ENCODE data around the gene POU2AF1.

Gene POU2AF1

DNA sequence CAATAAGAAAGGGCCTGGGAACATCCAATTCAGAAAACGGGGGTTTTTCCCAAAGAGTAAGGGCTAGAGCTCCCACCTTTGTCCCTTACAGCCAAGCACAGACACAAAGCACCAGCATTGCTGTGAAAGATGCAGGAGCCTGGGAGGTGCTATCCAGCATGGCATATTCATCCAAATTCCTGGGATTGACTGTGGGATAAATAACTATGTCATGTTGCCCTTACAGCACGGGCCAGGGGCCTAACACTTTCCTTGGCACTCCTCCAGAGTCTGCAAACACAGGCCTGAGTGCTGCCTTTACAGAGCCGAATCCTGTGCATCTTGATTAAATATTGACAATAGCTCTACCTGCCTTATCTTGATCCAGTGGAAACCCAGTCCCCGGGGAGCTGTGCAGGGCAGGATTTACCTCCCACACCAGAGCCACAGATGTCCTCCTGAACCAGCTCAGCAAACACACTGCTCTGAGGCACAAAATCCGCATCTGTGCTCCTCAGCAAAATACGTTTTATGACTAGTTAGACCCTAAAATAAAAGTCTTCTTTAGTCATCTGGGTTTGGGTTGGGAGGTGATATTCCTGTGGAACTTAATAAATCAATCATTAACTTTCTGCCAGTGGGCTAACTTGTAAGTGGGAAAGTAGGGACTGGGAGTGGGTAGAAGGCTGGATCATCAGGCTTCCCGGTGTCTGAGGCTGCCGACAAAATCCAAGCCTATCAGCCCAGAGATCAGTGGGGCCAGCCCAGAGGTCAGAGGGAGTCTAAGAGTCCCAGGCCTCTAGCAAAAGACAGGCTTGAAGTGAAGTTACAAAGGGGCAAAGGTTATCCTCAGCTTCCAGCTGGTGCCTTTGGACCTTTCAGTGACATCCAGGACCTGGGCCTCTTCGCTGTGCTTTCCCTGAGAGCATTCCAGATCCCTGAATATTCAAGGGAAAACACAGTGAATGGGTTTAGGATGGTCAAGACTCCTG lies 44.3 kb downstream of the POU2AF1 start:
- no peak for ATAC-seq
- TF ChIP-seq SNAI2 (CRISPR knock-in tag; IDR thresholded peaks at IDR 0.05) = no peak
- no peak for TF ChIP-seq ESRRG (CRISPR knock-in tag; IDR thresholded peaks at IDR 0.05)
- TF ChIP-seq, protein P1, sequence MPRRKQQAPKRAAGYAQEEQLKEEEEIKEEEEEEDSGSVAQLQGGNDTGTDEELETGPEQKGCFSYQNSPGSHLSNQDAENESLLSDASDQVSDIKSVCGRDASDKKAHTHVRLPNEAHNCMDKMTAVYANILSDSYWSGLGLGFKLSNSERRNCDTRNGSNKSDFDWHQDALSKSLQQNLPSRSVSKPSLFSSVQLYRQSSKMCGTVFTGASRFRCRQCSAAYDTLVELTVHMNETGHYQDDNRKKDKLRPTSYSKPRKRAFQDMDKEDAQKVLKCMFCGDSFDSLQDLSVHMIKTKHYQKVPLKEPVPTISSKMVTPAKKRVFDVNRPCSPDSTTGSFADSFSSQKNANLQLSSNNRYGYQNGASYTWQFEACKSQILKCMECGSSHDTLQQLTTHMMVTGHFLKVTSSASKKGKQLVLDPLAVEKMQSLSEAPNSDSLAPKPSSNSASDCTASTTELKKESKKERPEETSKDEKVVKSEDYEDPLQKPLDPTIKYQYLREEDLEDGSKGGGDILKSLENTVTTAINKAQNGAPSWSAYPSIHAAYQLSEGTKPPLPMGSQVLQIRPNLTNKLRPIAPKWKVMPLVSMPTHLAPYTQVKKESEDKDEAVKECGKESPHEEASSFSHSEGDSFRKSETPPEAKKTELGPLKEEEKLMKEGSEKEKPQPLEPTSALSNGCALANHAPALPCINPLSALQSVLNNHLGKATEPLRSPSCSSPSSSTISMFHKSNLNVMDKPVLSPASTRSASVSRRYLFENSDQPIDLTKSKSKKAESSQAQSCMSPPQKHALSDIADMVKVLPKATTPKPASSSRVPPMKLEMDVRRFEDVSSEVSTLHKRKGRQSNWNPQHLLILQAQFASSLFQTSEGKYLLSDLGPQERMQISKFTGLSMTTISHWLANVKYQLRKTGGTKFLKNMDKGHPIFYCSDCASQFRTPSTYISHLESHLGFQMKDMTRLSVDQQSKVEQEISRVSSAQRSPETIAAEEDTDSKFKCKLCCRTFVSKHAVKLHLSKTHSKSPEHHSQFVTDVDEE (CRISPR knock-in tag; IDR thresholded peaks at IDR 0.05) = peak; percentile 85; the same call in 1 of the 2 replicates
- TF ChIP-seq ZC3H10 (CRISPR knock-in tag; IDR thresholded peaks at IDR 0.05) = no peak
- peak; percentile 18; the same call in 1 of the 2 replicates for TF ChIP-seq ZNF70 (CRISPR knock-in tag; IDR thresholded peaks at IDR 0.05)
- TF ChIP-seq, protein P2, sequence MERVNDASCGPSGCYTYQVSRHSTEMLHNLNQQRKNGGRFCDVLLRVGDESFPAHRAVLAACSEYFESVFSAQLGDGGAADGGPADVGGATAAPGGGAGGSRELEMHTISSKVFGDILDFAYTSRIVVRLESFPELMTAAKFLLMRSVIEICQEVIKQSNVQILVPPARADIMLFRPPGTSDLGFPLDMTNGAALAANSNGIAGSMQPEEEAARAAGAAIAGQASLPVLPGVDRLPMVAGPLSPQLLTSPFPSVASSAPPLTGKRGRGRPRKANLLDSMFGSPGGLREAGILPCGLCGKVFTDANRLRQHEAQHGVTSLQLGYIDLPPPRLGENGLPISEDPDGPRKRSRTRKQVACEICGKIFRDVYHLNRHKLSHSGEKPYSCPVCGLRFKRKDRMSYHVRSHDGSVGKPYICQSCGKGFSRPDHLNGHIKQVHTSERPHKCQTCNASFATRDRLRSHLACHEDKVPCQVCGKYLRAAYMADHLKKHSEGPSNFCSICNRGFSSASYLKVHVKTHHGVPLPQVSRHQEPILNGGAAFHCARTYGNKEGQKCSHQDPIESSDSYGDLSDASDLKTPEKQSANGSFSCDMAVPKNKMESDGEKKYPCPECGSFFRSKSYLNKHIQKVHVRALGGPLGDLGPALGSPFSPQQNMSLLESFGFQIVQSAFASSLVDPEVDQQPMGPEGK (CRISPR knock-in tag; IDR thresholded peaks at IDR 0.05; ENCODE audit: borderline replicate concordance) = no peak
- TF ChIP-seq, protein P3, sequence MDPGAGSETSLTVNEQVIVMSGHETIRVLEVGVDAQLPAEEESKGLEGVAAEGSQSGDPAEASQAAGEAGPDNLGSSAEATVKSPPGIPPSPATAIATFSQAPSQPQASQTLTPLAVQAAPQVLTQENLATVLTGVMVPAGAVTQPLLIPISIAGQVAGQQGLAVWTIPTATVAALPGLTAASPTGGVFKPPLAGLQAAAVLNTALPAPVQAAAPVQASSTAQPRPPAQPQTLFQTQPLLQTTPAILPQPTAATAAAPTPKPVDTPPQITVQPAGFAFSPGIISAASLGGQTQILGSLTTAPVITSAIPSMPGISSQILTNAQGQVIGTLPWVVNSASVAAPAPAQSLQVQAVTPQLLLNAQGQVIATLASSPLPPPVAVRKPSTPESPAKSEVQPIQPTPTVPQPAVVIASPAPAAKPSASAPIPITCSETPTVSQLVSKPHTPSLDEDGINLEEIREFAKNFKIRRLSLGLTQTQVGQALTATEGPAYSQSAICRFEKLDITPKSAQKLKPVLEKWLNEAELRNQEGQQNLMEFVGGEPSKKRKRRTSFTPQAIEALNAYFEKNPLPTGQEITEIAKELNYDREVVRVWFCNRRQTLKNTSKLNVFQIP (CRISPR knock-in tag; IDR thresholded peaks at IDR 0.05; ENCODE audit: borderline replicate concordance, low read depth) = no peak
- TF ChIP-seq ZNF565 (CRISPR knock-in tag; conservative IDR thresholded peaks at IDR 0.05; ENCODE audit: low read depth) = no peak
- TF ChIP-seq TCF4 (CRISPR knock-in tag; IDR thresholded peaks at IDR 0.05; ENCODE audit: borderline replicate concordance) = peak; percentile 83; the same call in 1 of the 2 replicates

DNA sequence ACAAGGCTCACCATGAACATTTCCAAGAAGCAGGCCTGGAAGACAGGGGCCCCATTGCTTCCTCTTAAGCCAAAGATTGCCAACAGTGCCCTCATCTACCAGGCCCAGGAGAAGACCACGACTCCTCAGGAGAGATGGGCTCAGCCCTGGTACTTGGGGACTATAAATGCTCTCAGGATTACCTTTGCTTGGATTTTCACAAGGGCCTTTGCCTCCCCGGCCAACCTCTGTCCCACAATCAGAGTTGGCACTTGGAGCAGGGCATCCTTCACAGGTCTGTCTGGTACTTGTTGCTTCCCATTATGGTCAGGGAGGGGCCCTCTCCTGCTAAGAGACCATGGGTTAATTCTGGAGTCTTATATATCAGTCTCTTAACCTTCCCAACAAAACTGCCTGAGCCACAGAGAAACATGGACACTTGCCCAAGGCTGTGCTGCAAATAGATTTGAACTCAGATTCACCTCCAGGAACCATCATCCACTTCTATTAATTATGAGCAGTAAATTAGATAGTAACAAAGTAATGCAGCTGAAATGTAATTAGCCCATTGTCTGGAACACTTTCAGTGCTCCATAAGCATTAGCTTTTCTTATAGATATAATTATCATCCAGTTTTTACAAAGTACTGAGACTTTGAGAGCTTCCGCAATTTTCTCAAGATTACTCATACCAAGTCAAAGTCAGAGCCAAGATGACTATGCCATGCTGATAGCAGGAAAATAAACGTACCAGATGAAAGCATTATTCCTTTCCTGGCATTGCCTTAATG lies 47.2 kb downstream of the POU2AF1 start:
- peak; percentile 88 for ATAC-seq
- TF ChIP-seq, protein P3 (CRISPR knock-in tag; IDR thresholded peaks at IDR 0.05; ENCODE audit: borderline replicate concordance, low read depth) = no peak; the same call in 1 of the 2 replicates
- TF ChIP-seq, protein P4, sequence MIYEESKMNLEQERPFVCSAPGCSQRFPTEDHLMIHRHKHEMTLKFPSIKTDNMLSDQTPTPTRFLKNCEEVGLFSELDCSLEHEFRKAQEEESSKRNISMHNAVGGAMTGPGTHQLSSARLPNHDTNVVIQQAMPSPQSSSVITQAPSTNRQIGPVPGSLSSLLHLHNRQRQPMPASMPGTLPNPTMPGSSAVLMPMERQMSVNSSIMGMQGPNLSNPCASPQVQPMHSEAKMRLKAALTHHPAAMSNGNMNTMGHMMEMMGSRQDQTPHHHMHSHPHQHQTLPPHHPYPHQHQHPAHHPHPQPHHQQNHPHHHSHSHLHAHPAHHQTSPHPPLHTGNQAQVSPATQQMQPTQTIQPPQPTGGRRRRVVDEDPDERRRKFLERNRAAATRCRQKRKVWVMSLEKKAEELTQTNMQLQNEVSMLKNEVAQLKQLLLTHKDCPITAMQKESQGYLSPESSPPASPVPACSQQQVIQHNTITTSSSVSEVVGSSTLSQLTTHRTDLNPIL (CRISPR knock-in tag; IDR thresholded peaks at IDR 0.05; ENCODE audit: low read depth) = peak; percentile 94
- peak; percentile 39; the same call in 1 of the 2 replicates for TF ChIP-seq ZNF565 (CRISPR knock-in tag; conservative IDR thresholded peaks at IDR 0.05; ENCODE audit: low read depth)
- TF ChIP-seq, protein P2 (CRISPR knock-in tag; IDR thresholded peaks at IDR 0.05; ENCODE audit: borderline replicate concordance) = peak; percentile 75; the same call in 1 of the 2 replicates
- peak; percentile 63; the same call in 1 of the 2 replicates for TF ChIP-seq ZC3H10 (CRISPR knock-in tag; IDR thresholded peaks at IDR 0.05)
- TF ChIP-seq BACH2 (CRISPR knock-in tag; IDR thresholded peaks at IDR 0.05; ENCODE audit: borderline replicate concordance) = no peak
- TF ChIP-seq ZFP3 (CRISPR knock-in tag; IDR thresholded peaks at IDR 0.05) = no peak; the same call in 1 of the 2 replicates
- TF ChIP-seq ZFP30 (CRISPR knock-in tag; IDR thresholded peaks at IDR 0.05) = no peak
- TF ChIP-seq TOX (CRISPR knock-in tag; IDR thresholded peaks at IDR 0.05; ENCODE audit: borderline replicate concordance) = no peak
- peak; percentile 73; the same call in 1 of the 2 replicates for TF ChIP-seq PPARA (CRISPR knock-in tag; IDR thresholded peaks at IDR 0.05; ENCODE audit: borderline replicate concordance)
- peak; percentile 98 for TF ChIP-seq TCF4 (CRISPR knock-in tag; IDR thresholded peaks at IDR 0.05; ENCODE audit: borderline replicate concordance)
- TF ChIP-seq, protein P1 (CRISPR knock-in tag; IDR thresholded peaks at IDR 0.05) = peak; percentile 83
- TF ChIP-seq ZNF70 (CRISPR knock-in tag; IDR thresholded peaks at IDR 0.05) = peak; percentile 61; the same call in 1 of the 2 replicates
- TF ChIP-seq ISL1 (CRISPR knock-in tag; IDR thresholded peaks at IDR 0.05) = peak; percentile 100
- TF ChIP-seq OSR1 (CRISPR knock-in tag; IDR thresholded peaks at IDR 0.05) = no peak
- TF ChIP-seq, protein P5, sequence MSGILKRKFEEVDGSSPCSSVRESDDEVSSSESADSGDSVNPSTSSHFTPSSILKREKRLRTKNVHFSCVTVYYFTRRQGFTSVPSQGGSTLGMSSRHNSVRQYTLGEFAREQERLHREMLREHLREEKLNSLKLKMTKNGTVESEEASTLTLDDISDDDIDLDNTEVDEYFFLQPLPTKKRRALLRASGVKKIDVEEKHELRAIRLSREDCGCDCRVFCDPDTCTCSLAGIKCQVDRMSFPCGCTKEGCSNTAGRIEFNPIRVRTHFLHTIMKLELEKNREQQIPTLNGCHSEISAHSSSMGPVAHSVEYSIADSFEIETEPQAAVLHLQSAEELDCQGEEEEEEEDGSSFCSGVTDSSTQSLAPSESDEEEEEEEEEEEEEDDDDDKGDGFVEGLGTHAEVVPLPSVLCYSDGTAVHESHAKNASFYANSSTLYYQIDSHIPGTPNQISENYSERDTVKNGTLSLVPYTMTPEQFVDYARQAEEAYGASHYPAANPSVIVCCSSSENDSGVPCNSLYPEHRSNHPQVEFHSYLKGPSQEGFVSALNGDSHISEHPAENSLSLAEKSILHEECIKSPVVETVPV (CRISPR knock-in tag; IDR thresholded peaks at IDR 0.05) = peak; percentile 99
- peak; percentile 67 for TF ChIP-seq SNAI2 (CRISPR knock-in tag; IDR thresholded peaks at IDR 0.05)

All from SK-N-SH treated with all-trans-retinoic acid at 6 μM for 48 hours (cell line).